Fibroblast of the conjunctiva (primary cell): Measurements from ENCODE around the gene TMEM18.
"Not testable (repeated sequence)": the region's sequence is repeated elsewhere in the genome, so short reads cannot be mapped to it uniquely, and the experiment has no call there.

Experiments
- DNase-seq: peaks from one replicate; pipeline ENCODE4 v3.0.0-alpha.2; 2010; ENCODE audit warnings: low read depth

The TMEM18 gene

GRCh38 chr2:677056-677958 lies at the start of gene TMEM18:
Gene TMEM18, minus strand, starts transcription at chr2:677406. Its CDS starts 61 bp downstream, at chr2:677345.
- DNase-seq, result peak; percentile 99

- no peak for DNase-seq
Observed at GRCh38 chr2:726169-726568, 49.0 kb upstream of the TMEM18 start.

- no peak for DNase-seq
Observed at GRCh38 chr2:725468-725867, 48.3 kb upstream of the TMEM18 start.

GRCh38 chr2:723761-724160 lies 46.6 kb upstream of the TMEM18 start:
- DNase-seq, result no peak

GRCh38 chr2:720842-721241 lies 43.6 kb upstream of the TMEM18 start:
- DNase-seq, result no peak

GRCh38 chr2:719734-720133 lies 42.5 kb upstream of the TMEM18 start:
- DNase-seq, result no peak

- no peak for DNase-seq
Observed at GRCh38 chr2:719191-719590, 42.0 kb upstream of the TMEM18 start.

- DNase-seq, result no peak
Observed at GRCh38 chr2:717661-718060, 40.5 kb upstream of the TMEM18 start.

GRCh38 chr2:715854-716560 lies 38.8 kb upstream of the TMEM18 start:
- DNase-seq, result no peak

GRCh38 chr2:715038-715437 lies 37.8 kb upstream of the TMEM18 start:
- DNase-seq, result no peak

GRCh38 chr2:714005-714741 lies 37.0 kb upstream of the TMEM18 start:
- DNase-seq, result peak; percentile 28

GRCh38 chr2:710867-711665 lies 33.9 kb upstream of the TMEM18 start:
- no peak for DNase-seq

- no peak for DNase-seq
Observed at GRCh38 chr2:709138-709765, 32.0 kb upstream of the TMEM18 start.

- DNase-seq, result no peak
Observed at GRCh38 chr2:708667-709066, 31.5 kb upstream of the TMEM18 start.

GRCh38 chr2:705971-706511 lies 28.8 kb upstream of the TMEM18 start:
- no peak for DNase-seq

GRCh38 chr2:702765-703164 lies 25.6 kb upstream of the TMEM18 start:
- DNase-seq, result not testable (repeated sequence)

GRCh38 chr2:696999-697627 lies 19.9 kb upstream of the TMEM18 start:
- DNase-seq, result no peak

- no peak for DNase-seq
Observed at GRCh38 chr2:696463-696862, 19.3 kb upstream of the TMEM18 start.

- no peak for DNase-seq
Observed at GRCh38 chr2:694906-695510, 17.8 kb upstream of the TMEM18 start.

- no peak for DNase-seq
Observed at GRCh38 chr2:694174-694573, 17.0 kb upstream of the TMEM18 start.
